ENCODE results near the gene DGLUCY.

- TF ChIP-seq ELF4 (CRISPR knock-in tag; IDR thresholded peaks at IDR 0.05; ENCODE audit: borderline replicate concordance) (no peak), CEBPB (IDR thresholded peaks at IDR 0.05; ENCODE audit: borderline replicate concordance, low read depth, low read length) (no peak), MAZ (IDR thresholded peaks at IDR 0.05; ENCODE audit: borderline replicate concordance, low read depth, low read length) (no peak), MAZ (CRISPR knock-in tag; IDR thresholded peaks at IDR 0.05; ENCODE audit: low read depth) (no peak), EP300 (IDR thresholded peaks at IDR 0.05; ENCODE audit: low read depth in 2 of 2, low read length in 2 of 2) (no peak), EP300 (CRISPR knock-in tag; IDR thresholded peaks at IDR 0.05; ENCODE audit: borderline replicate concordance) (no peak), GTF2F1 (IDR thresholded peaks at IDR 0.05; ENCODE audit: low read length) (no peak)
- TF ChIP-seq, protein P1, sequence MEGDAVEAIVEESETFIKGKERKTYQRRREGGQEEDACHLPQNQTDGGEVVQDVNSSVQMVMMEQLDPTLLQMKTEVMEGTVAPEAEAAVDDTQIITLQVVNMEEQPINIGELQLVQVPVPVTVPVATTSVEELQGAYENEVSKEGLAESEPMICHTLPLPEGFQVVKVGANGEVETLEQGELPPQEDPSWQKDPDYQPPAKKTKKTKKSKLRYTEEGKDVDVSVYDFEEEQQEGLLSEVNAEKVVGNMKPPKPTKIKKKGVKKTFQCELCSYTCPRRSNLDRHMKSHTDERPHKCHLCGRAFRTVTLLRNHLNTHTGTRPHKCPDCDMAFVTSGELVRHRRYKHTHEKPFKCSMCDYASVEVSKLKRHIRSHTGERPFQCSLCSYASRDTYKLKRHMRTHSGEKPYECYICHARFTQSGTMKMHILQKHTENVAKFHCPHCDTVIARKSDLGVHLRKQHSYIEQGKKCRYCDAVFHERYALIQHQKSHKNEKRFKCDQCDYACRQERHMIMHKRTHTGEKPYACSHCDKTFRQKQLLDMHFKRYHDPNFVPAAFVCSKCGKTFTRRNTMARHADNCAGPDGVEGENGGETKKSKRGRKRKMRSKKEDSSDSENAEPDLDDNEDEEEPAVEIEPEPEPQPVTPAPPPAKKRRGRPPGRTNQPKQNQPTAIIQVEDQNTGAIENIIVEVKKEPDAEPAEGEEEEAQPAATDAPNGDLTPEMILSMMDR (CRISPR knock-in tag; IDR thresholded peaks at IDR 0.05): no peak
Measured at GRCh38 chr14:91171291-91171690, 57.4 kb downstream of the DGLUCY start.

All from HepG2 (cell line).